GM10266 (cell line): Measurements from ENCODE around the gene OOSP1.

Source experiments
- DNase-seq: peaks from one replicate; pipeline ENCODE4 v3.0.0; 2012; ENCODE audit errors: extremely low spot score
- CTCF ChIP-seq: IDR thresholded peaks from 2 replicates; pipeline ENCODE4 v1.5.1; 2012; ENCODE audit warnings: mild to moderate bottlenecking, low read depth; ENCODE audit not compliant: control insufficient read depth, insufficient read depth; ENCODE audit errors: missing control alignments

The OOSP1 gene

GRCh38 chr11:59954219-59954847, 16.1 kb downstream of the OOSP1 start:
- DNase-seq, result no peak
- no peak for TF ChIP-seq CTCF

GRCh38 chr11:59957094-59957493, 18.9 kb downstream of the OOSP1 start:
- TF ChIP-seq CTCF, result no peak
- no peak for DNase-seq

- DNase-seq, result no peak
- TF ChIP-seq CTCF, result no peak
Measured at GRCh38 chr11:59960502-59961381, 22.5 kb downstream of the OOSP1 start.

GRCh38 chr11:59962107-59962482, 23.9 kb downstream of the OOSP1 start:
- DNase-seq, result no peak
- no peak for TF ChIP-seq CTCF

GRCh38 chr11:59963733-59964132, 25.5 kb downstream of the OOSP1 start, which contains the start of gene OOSP4A:
TSS of gene OOSP4A (plus strand) at chr11:59964033. CDS start at chr11:59964033, 0 bp downstream.
- TF ChIP-seq CTCF, result no peak
- no peak for DNase-seq

- DNase-seq, result no peak
- no peak for TF ChIP-seq CTCF
Measured at GRCh38 chr11:59965424-59965823, 27.2 kb downstream of the OOSP1 start.

- DNase-seq, result no peak
- no peak for TF ChIP-seq CTCF
Measured at GRCh38 chr11:59966201-59966600, 28.0 kb downstream of the OOSP1 start.
